IPS-NIHi7 (cell line): ENCODE results near the gene DNAH9.

ENCODE experiments used
- DNase-seq: peaks from one replicate; pipeline ENCODE4 v3.0.0; 2012; ENCODE audit warnings: mixed read lengths; ENCODE audit errors: extremely low spot score

DNAH9 gene

DNA sequence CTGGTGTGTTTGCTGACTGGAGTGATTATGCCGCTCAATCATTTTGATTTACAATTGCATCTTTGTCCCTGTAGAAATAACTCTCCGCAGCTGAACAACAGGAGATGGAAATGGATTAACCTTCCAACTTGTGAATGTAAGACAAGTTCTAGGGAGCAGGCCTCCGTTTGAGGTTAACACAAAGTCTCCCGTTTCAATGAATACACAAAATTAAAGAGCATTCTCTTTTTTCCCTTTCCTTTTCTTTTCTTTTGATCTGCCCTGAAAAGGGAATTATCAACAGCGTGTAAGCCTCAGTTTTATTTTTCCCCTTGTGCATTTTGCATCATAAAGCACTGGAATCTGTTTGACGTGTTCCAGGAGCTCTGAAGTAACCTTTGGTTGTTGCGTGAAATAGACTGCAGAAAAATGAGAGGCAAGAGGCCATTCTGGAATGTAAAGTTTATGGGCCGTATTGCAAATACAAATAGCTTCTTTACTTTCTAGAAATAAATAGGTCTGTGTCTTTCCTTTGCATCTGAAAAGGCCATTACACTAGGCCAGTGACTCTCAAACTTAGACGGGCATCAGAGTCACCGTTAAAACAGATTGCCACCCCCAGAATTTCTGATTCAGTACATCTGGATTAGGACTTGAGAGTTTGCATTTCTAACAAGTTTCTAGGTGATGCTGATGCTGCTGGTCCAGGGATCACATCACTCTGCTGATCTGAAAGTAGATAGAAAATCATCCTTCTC is 234.3 kb downstream of the DNAH9 start:
- DNase-seq, result no peak

DNA sequence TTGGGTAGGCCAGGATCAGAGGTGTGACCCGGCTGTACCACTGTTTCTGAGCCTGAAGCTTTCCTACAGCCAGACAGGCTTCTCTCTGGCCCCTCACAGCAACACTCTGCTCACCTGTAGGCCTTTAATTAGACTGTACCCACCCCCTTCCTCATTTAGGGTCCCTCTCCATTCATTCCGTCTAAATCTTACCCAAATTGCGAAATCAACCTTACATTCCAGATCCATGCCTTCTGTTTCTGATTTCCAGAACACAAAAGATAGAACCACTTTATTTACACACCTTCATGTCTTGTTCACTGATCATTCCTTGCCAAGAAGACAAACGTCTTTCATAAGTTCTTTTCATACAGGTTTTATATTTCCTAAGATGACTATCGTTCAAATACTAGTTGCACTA is 238.2 kb downstream of the DNAH9 start:
- DNase-seq, result no peak

DNA sequence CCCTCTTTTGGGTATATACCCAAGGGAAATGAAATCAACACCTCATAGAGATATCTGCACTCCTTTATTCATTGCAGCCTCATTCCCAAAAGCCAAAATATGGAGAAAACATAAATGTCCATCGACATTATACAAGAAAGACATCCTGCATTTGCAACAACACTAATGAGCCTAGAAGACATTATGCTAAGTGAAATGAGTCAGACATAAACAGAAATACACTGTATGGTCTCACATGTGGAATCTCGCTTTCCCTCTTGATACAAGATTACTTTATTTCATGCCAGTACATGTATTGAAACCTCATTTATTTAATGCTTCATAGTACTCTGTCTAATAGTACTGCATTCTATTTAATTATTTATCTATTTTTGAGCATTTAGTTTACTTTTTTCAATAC is 241.8 kb downstream of the DNAH9 start:
- DNase-seq, result no peak

DNA sequence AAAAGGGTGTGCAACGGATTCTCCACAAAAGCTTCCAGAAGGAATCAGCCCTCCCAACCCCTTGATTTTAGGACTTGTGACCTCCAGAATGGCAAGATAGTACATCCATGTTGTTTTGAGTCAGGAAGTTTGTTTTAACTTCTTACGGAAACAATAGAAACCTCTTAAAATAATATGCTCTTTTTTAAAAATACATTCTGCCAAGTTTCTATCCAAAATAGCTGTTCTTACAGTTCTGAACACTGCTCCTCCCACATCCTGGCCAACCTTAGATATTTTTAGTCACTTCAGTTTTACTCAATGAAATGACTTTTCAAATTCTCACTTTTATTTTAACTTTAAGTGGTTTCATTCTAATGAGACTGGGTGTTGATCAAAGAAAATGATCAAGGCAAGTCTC is 242.6 kb downstream of the DNAH9 start:
- no peak for DNase-seq

DNA sequence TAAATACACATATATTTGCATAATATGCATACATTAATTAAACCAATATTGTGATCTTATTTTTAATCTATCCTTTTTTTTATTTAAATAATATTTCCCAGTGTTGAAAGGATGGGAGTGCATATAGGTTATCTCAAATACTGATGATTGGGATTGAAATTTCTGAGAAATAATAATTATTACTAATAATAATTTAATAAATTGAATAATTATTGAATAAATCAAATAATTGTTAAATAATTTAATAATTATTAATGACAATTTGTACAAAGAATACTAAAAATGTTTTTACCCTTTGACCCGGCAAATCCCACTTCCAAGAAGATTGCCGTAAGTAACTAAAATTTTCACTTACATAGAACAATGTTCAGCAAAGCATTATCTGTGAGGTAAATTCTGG is 250.1 kb downstream of the DNAH9 start:
- no peak for DNase-seq

DNA sequence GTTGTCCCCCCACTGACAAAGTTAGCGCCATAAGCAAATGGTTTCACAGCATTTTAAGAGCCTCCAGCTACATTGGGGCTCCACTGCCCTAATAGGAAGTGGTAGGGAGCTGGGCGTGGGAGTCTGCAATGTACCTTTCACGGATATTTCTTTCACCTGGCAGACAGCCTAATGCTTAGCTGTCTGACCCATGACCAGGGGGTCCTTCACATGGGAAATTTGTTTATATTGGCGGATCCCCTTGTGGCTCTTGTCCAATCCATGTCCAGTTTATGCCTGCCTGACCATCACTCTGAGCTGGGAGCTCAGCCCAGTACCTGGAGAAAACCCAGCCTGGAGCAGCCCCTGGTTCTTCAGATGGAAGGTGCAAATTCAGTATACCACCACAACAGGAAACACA is 254.0 kb downstream of the DNAH9 start:
- no peak for DNase-seq

DNA sequence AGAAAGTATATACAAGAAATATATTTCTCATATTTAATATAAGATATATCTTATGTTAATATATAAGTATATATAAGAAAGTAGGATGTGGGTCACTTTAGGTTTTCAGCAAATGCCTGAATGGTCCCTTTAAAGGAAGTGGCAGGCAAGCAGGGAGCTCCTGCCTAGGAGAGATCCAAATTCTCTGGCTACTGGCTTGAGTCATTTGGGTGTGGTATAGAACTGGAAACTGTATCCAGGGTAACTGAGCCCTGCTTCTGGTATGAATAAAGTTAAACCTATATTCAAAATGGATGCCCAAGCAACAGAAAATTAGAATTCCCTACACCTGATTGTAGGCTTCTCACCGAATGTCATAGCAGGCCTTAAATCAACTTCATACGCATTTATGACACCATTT is 254.6 kb downstream of the DNAH9 start:
- DNase-seq, result no peak

DNA sequence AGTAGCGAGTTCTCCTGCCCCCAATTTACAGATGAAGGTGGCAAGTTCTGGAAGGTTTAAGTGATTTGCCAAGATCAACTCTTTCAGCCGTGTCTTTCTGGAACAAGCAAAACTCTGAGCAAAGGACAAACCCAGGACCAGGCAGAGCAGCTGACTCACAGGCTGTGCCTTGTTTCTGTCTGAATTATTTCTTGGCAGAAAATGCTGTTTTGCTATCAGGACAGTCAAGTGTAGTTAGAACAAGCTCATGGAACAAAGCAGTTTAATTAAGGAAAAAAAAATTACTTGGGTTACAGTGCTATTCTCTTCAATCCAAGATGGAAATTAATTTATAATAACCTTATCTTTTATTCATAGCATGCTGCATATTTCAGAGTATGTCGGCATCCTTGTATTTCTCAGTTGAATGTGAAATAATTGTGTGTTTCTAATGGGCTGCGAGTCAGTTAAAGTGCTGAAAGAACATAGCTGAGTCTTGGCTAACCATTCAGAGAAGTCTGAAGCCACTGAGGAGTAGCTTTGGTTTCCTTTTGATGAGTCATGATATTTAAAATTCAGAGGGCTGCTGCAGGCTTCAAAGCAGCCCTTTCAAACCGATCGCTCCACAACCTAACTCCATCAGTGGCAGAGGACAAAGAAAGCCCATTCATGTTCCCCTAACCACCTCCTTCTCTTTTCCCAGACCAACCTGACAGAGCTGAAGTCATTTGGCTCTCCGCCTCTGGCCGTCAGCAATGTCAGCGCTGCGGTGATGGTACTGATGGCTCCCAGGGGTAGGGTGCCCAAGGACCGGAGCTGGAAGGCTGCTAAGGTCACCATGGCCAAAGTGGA is 255.3 kb downstream of the DNAH9 start:
- peak; percentile 35 for DNase-seq

DNA sequence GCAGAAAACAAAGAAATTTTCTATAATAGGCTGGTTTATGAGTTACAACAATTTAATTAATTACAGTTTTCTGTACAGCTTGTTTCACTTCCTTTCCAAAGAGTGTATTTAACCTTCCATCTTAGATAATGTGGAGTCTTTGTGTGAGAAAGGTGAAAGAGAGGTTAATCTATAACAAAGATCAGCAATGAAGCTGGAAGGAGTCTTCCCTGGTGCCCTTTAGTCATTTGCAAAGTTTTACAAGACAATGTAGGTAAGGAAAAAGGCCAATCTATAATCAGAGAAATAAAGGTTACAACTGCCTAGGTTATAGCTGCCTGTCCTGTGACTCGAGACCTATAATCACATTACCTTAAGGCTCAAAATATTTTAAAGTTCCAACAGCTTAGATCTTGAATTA is 257.0 kb downstream of the DNAH9 start:
- DNase-seq, result no peak

DNA sequence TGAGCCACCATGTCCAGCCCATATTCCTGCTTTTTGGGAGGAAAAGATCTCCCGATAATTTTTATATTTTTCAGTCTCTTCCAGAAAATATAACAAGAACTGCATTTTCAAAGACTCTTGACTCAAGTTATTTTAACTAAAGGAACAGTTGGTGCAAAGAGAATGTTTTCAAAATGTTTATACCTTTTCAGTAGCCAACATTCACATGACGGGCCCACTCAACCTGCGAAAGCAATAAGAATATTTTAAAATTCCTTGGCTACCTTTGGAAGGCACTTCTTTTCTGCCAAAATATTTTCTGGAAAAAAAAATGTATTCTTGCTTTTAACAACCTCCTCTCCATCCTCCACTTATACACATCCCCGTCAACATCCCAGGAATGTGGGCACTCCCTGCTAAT is 258.7 kb downstream of the DNAH9 start:
- no peak for DNase-seq

DNA sequence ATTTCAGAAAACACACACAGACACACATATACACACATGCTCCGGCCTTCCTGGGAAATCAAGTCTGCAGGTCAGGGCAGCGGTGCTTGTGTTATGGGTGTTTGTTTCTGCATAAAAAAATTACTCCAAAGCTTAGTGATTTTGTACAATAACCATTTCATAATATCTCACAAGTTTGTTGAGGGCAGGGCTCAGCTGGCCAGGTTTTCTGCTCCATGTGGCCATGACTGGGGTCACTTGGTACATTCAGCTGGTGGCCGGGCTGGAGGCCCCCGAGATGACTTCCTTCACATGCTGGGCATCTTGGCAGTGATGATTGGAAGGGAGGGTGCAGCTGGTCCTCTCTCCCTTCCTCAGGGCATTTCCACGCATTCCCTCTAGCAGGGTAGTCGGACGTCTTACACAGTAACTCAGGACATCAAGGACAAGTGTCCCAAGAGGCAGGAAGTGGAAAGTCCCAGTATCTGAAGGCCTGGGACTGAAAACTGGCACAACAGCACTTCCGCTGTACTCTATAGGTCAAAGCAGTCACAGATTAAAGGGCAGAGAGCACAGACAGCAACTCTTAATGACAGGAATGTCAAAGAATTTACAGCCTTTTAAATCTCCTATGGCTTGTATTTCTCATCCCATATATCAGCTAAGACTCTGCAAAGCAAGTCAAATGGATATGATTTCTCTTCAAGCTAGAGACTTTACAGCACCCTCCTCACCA is 271.6 kb downstream of the DNAH9 start:
- DNase-seq, result no peak

DNA sequence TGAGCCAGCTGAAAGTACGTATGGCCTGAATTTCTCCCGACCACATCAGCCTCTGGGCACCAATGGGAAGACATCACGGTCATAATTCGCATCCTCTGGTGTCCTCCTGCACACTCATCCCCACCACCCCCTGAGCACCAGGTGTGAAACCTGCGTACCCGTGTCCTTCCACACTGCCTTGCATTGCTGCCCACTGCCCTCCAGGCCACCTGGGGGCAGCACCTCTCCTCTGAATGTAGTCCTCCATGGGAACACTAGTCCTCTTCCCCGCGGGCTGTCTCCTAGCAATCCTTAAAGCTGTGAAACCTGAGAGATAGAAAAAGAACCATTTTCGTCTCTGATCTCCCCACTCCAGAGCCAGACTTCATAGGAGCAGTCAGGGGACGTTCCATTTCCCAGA is 273.5 kb downstream of the DNAH9 start:
- DNase-seq, result peak; percentile 46

DNA sequence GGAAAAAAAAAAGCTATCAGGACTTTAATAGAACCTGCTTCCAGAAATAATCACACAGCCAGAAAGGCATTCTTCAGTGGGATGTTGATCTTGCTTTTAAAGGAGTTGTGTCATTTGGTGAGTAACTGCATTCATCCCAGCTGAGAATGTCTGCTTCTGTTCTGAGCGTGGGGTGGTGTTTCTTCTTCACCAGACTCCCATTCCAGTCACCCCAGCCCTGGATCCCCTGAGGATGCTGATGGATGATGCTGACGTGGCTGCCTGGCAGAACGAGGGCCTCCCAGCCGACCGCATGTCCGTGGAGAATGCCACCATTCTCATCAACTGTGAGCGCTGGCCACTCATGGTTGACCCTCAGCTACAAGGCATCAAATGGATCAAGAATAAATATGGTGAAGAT is 276.5 kb downstream of the DNAH9 start:
- DNase-seq, result no peak

DNA sequence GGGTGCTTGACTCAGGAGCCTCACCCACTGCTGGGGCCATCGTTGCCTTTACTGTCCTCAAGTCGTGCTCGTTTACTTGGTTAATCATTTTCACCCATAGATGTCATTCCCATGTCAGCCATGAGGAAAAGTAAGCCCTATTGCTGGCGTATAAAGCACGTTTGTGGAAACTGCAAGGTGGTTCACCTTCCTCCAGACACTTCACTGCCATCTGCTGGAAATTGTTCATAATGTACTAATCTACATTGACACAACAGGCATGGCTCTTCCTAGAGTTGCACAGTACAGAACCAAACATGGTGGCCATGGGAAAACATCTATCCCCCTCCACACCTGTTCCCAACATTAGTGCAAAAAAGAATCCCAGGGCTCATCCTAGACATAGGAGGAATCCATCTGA is 282.4 kb downstream of the DNAH9 start:
- DNase-seq, result peak; percentile 40

DNA sequence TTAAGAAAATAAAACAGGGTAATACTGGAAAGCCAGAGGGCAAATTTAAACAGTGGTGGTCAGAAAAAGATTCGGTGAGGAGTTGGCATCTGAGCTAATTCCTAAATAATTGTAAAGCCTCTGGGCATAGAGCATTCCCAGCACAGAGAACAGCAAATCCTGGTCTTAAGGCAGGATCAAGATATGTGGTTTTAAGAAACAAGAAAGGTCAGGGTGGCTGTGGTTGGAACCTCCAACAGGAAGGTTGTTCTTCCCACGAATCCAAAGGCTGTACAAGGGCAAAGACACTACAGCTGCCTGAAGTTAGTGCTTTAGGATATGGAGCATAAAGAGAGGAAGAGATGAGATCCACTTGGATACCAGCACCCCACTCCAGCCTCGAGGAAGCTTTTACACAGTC is 284.4 kb downstream of the DNAH9 start:
- no peak for DNase-seq

DNA sequence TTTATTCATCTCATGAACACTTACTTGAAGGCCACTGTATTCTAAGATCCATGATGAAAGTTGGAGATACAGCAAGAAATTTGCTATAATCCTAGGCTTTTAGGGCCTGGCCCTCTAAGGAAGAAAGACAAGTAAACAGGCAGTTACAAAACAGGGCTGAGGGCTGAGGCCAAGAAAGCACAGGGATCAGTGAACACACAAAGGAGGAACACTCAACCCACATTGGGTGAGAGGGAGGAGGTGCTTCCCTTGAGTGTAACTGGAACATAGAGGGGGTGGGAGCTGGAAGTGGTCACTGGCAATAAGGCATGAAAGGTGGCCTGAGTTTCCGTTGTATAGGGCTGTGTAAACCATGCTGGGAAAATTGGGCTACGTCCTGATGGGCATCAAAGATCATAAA is 286.8 kb downstream of the DNAH9 start:
- DNase-seq, result no peak

DNA sequence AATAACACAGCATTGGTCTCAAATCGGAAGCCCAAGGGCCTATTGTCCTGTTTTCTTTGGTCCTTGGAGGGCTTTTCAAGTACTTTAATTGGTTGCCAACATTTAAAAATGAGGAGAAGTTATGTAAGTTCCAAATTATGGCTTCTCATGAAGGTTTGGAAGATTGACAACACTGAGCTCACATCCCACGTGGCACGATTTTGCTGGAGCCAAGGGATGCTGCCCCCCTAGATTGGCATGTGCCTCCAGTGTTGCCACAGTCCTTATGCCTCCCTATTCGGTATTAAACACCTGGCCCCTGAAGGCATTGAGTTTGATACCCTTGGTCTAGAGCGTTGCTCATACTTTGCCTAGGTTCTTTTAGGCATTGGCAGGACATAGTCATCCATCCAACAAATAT is 291.0 kb downstream of the DNAH9 start:
- DNase-seq, result no peak

DNA sequence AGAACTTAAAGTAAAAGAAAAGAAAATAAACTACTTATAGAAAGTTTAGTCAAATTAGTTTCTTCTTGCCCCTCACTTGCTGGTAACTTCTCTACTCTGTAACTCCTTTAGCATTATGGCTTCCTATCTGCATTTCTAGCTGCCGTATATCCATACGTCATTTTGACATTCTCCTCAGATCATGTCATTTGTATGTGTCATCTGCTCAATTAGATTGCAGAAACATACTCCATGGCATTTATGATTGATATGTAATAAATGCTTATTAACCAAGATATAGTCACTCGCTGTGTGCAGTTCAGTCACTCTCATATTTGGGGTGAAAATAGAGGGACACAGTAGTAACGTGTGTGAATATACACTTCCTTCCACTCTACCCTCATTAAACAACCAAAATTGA is 295.6 kb downstream of the DNAH9 start:
- no peak for DNase-seq

DNA sequence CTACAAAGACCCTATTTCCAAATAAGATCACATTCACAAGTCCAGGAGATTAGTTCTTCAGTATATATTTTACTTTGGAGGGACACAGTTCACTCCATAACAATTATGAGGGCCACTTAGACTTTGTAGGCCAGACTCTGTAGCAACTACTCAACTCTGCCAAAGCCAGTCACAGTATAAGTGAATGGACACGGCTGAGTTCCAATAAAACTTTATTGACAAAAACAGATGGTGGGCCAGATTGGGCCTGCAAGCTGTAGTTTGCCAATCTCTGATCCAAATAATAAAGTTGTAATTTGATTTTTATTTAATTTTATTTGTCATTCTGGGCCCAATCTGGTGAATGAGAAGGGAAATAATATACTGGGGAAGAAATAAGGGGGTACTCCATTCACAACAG is 297.9 kb downstream of the DNAH9 start:
- no peak for DNase-seq

DNA sequence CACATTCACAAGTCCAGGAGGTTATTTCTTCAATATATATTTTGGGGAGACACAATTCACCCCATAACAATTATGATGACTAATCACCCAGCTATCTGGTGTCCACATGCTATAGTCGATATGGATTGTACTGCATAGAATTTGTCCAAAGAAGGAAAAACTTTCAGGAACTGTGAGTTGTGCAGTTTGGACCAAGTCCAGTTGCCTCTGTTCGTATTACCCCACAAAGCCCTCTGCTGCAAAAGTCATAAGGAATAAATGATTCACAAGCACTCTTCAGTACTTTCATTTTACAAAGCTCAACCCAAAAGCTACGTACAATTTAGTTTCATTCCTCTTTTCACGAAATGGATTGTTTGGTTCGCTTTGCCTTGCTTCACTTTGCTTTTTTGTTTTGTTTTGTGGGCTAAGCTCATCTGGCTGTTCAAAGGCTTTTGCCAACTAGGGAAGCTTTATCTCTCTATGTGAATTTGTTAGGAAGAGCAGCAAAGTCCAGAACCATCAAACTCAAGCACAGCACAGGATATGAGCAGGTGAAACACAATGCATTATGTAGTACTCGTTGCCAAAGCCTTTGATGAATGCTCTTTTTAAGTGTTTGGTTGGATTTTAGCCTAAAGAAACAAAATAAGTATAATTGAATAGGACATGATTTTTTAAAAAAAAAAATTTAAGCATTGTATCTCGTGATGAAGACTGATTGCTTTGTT is 300.4 kb downstream of the DNAH9 start:
- DNase-seq, result no peak

DNA sequence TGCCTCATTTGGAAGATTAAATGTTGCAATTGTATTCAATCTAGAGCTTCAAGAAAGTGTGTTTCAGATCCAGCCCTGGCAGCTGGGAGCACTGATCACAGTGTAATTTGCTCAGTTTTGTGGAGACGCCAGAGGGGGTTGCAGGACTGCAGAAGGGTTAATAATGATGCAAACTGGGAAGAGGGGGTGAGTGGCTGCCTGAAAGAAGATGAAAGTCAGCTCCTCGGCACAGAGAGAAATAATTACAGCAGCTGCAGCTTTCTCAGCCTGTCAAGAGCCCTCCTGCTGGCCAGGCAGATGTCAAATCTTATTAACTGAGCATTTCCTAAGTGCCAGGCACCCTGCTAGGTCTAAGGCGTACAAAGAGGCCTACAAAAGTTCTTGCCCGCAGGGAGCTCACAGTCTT is 301.3 kb downstream of the DNAH9 start:
- peak; percentile 56 for DNase-seq

DNA sequence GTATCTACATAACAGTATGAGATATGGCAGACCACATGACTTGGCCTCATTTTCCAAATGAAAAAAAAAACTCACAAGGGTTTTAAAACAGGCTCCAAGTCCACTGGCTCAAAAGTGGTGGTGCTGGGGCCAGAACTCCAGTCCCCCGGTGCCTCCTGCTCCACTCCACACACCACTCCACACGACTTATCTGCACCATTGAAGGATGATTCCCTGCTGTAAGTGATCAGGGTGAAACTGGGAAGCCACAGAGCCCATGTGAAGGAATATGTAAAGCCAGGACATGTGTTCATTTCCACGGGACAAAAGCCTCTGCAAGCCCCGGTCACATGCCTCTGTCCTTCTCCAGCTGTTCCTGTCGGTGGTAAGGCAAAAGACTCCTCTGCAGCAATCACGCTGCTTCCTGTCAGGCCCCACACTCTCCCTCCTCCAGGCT is 301.8 kb downstream of the DNAH9 start:
- DNase-seq, result peak; percentile 42
